Ovary (tissue), 3 donors: ENCODE measurements around the gene MCTP2.

Experiments used
- EP300 ChIP-seq: sonication (generic); formaldehyde crosslinking; IDR thresholded peaks from one replicate; pipeline ENCODE4 v1.6.1; 2017; ENCODE audit warnings: antibody characterized with exemption
- TF ChIP-seq, protein P1 (sequence below), 3 donors: fragments of 450-650 bp in 2 of 3; fragments of 200-600 bp in 1 of 3; IDR thresholded peaks; one replicate each; pipeline versions ENCODE4 v1.5.1 to v1.8.0; 2016 to 2022; ENCODE audit warnings: antibody characterized with exemption in 3 of 3, mild to moderate bottlenecking in 1 of 3
- donor health status: DM: no; HTN: no; CAD: no.

DNA sequence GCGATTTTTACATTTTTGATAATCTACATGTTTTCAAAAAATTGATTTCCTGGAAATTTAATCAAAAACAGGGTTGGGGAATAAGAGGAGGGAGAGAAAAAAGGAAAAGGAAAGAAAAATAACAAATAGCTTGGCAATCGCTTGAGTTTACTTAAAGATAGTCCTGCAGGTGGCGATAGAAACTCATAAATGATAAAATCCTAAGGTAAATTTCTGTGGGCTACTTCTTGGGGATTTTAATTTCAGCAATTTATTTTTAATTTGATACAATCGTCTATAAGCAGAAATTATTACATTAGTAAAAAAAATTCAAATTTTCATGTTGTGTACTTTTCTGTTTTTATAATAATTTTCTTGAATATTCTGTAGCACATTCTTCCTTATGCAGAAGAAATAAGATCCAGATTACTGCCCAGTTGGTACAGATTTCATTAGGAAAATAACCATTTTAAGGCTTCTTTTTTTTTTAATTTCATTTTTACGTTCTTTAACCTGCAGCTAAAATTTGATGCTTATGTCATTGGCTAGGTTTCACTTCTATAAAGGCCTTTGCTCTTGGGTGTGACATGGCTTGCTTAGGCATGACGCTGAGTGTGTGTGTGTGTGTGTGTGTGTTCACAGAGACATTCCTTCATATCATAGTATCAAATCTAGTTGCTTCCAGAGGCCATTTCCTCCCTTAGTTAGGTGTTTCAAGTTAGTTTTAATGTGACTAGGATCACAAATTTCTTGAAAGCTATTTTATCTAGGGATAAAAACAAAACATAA lies 181.8 kb downstream of the MCTP2 start:
- TF ChIP-seq, protein P1, sequence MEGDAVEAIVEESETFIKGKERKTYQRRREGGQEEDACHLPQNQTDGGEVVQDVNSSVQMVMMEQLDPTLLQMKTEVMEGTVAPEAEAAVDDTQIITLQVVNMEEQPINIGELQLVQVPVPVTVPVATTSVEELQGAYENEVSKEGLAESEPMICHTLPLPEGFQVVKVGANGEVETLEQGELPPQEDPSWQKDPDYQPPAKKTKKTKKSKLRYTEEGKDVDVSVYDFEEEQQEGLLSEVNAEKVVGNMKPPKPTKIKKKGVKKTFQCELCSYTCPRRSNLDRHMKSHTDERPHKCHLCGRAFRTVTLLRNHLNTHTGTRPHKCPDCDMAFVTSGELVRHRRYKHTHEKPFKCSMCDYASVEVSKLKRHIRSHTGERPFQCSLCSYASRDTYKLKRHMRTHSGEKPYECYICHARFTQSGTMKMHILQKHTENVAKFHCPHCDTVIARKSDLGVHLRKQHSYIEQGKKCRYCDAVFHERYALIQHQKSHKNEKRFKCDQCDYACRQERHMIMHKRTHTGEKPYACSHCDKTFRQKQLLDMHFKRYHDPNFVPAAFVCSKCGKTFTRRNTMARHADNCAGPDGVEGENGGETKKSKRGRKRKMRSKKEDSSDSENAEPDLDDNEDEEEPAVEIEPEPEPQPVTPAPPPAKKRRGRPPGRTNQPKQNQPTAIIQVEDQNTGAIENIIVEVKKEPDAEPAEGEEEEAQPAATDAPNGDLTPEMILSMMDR (IDR thresholded peaks at IDR 0.05) = peak in 1 of 3 donors; percentile 22
- TF ChIP-seq EP300 = no peak
